HG02678 (cell line): ENCODE results near the gene TRAF4.
A peak's percentile ranks its signal among the peaks of the same experiment; 100 is the strongest.

Experiments used
- ATAC-seq: cut with Tn5 transposase; IDR thresholded peaks from one replicate; pipeline ENCODE4 v1.9.1; 2021; ENCODE audit warnings: mild to moderate bottlenecking, moderate library complexity; ENCODE audit not compliant: unreplicated experiment

The TRAF4 gene

DNA sequence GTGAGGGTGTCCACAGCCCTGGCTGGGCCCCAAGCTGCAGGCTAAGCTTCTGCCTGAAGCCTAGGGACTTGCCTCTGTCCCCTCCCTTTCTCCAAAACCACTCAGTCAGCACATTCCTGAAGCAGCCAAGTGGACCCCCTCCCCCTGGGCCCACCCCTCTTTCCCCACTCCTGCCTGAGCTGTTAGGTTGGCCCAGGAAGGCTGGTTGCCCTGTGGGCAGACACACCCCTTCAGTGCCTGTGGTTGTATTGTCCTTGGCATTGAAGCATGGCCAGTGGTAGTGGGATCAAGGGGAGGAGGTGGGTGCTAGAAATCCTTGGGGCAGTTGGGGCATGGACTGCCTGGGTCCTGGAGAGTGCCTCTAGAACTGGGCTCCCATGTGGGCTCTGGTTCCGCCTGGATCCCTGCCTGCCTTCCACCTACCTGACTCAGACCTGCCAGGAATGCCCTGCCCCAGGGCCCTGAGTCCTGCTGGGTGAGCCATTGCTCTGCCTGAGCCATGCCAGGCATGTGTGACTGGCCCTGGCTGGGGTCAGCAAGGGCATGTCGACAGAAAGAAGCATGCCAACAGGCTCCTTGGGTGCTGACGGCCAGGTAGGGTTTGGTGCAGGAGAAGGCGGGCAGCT lies 2.1 kb downstream of the TRAF4 start:
- no peak for ATAC-seq

GRCh38 chr17:28746611-28747050 lies 2.8 kb downstream of the TRAF4 start:
- ATAC-seq = no peak

GRCh38 chr17:28747051-28747691 lies 3.4 kb downstream of the TRAF4 start:
- no peak for ATAC-seq

GRCh38 chr17:28747801-28748750 lies 4.3 kb downstream of the TRAF4 start:
- no peak for ATAC-seq

- ATAC-seq = no peak
Observed at GRCh38 chr17:28748852-28749515, 5.2 kb downstream of the TRAF4 start.

DNA sequence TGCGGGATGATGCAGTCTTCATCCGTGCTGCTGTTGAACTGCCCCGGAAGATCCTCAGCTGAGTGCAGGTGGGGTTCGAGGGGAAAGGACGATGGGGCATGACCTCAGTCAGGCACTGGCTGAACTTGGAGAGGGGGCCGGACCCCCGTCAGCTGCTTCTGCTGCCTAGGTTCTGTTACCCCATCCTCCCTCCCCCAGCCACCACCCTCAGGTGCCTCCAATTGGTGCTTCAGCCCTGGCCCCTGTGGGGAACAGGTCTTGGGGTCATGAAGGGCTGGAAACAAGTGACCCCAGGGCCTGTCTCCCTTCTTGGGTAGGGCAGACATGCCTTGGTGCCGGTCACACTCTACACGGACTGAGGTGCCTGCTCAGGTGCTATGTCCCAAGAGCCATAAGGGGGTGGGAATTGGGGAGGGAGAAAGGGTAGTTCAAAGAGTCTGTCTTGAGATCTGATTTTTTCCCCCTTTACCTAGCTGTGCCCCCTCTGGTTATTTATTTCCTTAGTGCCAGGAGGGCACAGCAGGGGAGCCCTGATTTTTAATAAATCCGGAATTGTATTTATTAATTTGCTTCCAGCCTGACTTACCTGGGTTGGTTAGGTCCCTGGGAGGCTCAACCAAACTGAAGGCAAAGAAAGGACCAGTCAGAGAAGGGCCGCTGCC lies 5.8 kb downstream of the TRAF4 start:
- ATAC-seq = no peak

DNA sequence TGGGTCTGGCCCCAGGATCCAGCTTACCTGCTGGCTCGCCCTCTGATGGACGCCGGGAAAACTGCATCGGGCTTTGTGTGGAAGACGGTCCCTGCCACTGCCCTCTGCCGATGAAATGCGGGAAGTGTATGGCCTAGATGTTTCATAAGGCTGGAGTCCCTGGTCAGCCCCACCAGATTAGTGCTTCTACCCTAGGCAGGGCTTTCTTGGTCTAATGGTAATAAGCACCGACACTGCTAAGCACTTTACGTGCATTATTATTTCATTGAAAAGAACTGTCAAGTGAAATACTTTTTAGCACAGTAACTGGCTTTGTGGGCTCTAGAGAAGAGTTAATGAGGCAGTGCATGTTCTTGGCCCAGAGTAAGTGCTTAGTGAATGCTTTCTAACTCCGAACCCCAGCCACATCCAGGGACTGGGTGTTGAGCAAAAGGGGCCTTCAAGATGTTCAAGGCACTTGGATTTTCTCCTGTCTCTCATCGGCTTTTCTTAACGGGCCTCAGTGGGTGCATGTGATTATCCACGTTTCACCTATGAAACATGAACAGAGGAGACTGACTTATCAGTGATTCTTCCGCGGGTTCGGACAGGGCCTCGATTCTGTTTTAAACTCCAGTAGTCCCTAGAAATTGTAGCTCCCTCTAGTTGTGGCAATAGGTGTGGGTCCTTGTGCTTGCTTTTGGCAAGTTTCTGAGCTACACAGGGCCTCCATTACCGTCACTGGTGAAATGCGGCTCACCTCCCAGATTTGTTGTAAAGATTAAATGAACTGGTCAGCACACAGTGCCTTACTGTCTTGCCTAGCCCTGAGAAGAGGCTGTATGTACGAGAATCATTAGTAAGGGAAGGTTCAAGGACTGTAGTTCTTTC lies 6.6 kb downstream of the TRAF4 start:
- peak; percentile 76 for ATAC-seq

DNA sequence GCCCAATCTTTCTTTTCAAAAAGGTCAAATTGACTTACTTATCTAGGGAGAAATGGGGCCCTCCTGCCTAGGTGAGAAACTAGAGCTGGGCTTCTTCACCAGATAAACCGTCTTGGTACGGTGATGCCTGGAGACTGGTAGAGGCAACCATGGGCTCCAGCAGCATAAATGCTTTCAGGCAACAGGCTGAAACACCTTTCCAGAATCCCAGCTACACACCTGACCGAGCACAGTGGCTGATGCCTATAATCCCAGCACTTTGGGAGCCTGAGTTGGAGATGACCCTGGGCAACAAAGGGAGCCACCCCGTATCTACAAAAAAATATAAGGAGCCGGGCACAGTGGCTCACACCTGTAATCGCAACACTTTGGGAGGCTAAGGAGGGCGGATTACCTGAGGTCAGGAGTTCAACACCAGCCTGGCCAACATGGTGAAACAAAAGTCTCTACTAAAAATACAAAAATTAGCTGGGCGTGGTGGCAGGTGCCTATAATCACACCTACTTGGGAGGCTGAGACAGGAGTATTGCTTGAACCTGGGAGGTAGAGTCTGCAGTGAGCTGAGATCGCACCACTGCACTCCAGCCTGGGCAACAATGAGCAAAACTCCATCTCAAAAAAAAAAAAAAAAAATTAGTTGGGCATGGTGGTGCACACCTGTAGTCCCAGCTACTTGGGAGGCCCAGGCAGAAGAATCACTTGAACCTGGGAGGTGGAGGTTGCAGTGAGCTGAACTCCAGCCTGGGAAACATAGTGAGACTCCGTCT lies 8.0 kb downstream of the TRAF4 start:
- no peak for ATAC-seq

DNA sequence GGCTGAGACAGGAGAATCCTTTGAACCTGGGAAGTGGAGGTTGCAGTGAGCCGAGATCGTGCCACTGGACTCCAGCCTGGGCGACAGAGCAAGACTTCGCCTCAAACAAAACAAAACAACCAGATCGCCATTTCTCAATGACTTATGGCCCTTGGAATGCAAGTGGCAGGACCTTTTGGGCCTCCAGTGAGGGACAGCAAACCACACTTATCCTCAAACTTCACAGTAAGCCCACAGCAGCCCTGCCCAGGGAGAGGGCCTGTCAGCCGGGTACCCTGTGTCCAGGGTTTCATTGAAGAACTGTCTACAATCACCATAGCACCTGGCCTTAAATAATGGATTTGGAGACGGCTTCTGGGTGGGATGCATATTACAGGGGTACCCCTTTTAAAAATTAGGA lies 11.7 kb downstream of the TRAF4 start:
- ATAC-seq = no peak

- ATAC-seq = no peak
Observed at GRCh38 chr17:28756049-28756804, 12.4 kb downstream of the TRAF4 start.

- no peak for ATAC-seq
Observed at GRCh38 chr17:28758411-28759121, 14.8 kb downstream of the TRAF4 start.

DNA sequence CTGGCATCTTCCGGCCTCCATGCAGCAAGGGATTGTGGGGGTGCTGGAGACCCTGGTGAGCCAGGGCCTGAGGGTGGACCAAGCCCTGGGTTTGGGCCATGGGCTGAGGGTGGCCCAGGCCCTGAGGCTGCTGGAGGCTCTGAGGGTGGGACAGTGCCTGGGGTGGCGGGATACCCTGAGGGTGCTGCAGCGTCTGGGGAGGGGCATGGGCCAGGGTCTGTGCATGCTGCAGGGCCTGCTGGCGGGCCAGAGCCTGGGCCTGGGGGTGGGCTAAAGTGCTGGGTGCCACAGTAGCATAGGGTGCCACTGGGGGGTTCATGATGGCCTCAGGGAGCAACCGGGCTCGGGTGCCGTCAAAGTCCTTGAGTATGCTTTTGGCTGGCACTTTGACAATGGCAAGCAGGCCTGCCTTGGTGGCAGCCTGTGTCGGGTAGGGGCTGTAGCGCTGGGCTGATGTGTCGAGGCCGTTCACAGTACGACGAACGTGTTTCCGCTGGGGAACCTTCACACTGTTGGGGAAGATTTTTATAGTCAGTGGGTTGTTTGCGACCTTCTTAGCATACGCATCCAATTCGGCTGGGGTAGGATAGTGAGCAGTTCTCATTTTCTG lies 15.6 kb downstream of the TRAF4 start:
- no peak for ATAC-seq

GRCh38 chr17:28760601-28761562 lies 17.1 kb downstream of the TRAF4 start:
- no peak for ATAC-seq

- no peak for ATAC-seq
Observed at GRCh38 chr17:28763137-28763799, 19.5 kb downstream of the TRAF4 start.

GRCh38 chr17:28763804-28764266 lies 20.0 kb downstream of the TRAF4 start:
- ATAC-seq = no peak
